Measurements from ENCODE around the gene CD274. TPM values are rescaled to one million over a fixed set of nuclear protein-coding genes. Genes with fewer than 3 reads are reported as not detected.

Gene CD274
- total and polyA plus RNA-seq, 9 donors: 0.34 to 0.96 (median 0.74) TPM

GRCh38 chr9:5447337-5447736, 3.0 kb upstream of the CD274 start:
- 100% methylated on average over 1 of the region's 3 CpGs for WGBS (ENCODE audit: insufficient coverage)
- Histone ChIP-seq H3K27me3 (ENCODE audit: control insufficient read depth, insufficient read depth, low read length) (no peaks in the 10 kb centered on the region), H3K4me3 (ENCODE audit: low read length) (no peak overlapping the region), H3K36me3 (ENCODE audit: control insufficient read depth, insufficient read depth, low read length) (no peaks in the 10 kb centered on the region), H3K9me3 (replicated peaks; ENCODE audit: control insufficient read depth, low read depth, low read length) (no peaks in the 10 kb centered on the region), H3K4me1 (ENCODE audit: control insufficient read depth, insufficient read depth, low read length) (peaks cover 6% of the 10 kb centered on the region), H3K27ac (ENCODE audit: low read length) (no peak overlapping the region)
- no peak for DNase-seq

- Histone ChIP-seq H3K9me3 (replicated peaks; ENCODE audit: control insufficient read depth, low read depth, low read length) (no peaks in the 10 kb centered on the region), H3K4me1 (ENCODE audit: control insufficient read depth, insufficient read depth, low read length) (peaks cover 6% of the 10 kb centered on the region), H3K4me3 (ENCODE audit: low read length) (no peak overlapping the region), H3K27me3 (ENCODE audit: control insufficient read depth, insufficient read depth, low read length) (no peaks in the 10 kb centered on the region), H3K36me3 (ENCODE audit: control insufficient read depth, insufficient read depth, low read length) (no peaks in the 10 kb centered on the region), H3K27ac (ENCODE audit: low read length) (no peak overlapping the region)
- no peak for DNase-seq
- WGBS (ENCODE audit: insufficient coverage): no CpG with 5 or more reads among the region's 2 CpGs
These were observed 2.3 kb upstream of the CD274 start for GRCh38 chr9:5448016-5448415.

- H3K9me3 ChIP-seq (replicated peaks; ENCODE audit: control insufficient read depth, low read depth, low read length): no peaks in the 10 kb centered on the region
- peaks cover 6% of the 10 kb centered on the region for H3K4me1 ChIP-seq (ENCODE audit: control insufficient read depth, insufficient read depth, low read length)
- H3K4me3 ChIP-seq (ENCODE audit: low read length): no peak overlapping the region
- no peak overlapping the region for H3K27ac ChIP-seq (ENCODE audit: low read length)
- DNase-seq: no peak
- H3K27me3 ChIP-seq (ENCODE audit: control insufficient read depth, insufficient read depth, low read length): no peaks in the 10 kb centered on the region
- 83% methylated on average over 1 of the region's 5 CpGs for WGBS (ENCODE audit: insufficient coverage)
- no peaks in the 10 kb centered on the region for H3K36me3 ChIP-seq (ENCODE audit: control insufficient read depth, insufficient read depth, low read length)
These were observed 1.6 kb upstream of the CD274 start for GRCh38 chr9:5448461-5449435.

- H3K27me3 ChIP-seq (ENCODE audit: control insufficient read depth, insufficient read depth, low read length): no peaks in the 10 kb centered on the region
- peak overlapping the region; percentile 63 for H3K4me3 ChIP-seq (ENCODE audit: low read length)
- peak; percentile 52 for DNase-seq
- peaks cover 6% of the 10 kb centered on the region for H3K4me1 ChIP-seq (ENCODE audit: control insufficient read depth, insufficient read depth, low read length)
- no peaks in the 10 kb centered on the region for H3K9me3 ChIP-seq (replicated peaks; ENCODE audit: control insufficient read depth, low read depth, low read length)
- peak overlapping the region; percentile 83 for H3K27ac ChIP-seq (ENCODE audit: low read length)
- H3K36me3 ChIP-seq (ENCODE audit: control insufficient read depth, insufficient read depth, low read length): no peaks in the 10 kb centered on the region
- WGBS (ENCODE audit: insufficient coverage): no CpG with 5 or more reads among the region's 15 CpGs
These were observed 602 bp upstream of the CD274 start for GRCh38 chr9:5449521-5450358.

GRCh38 chr9:5452286-5452609, 1.9 kb downstream of the CD274 start:
- no peaks in the 10 kb centered on the region for H3K27me3 ChIP-seq (ENCODE audit: control insufficient read depth, insufficient read depth, low read length)
- H3K27ac ChIP-seq (ENCODE audit: low read length): no peak overlapping the region
- no peaks in the 10 kb centered on the region for H3K9me3 ChIP-seq (replicated peaks; ENCODE audit: control insufficient read depth, low read depth, low read length)
- no peak for DNase-seq
- no peak overlapping the region for H3K4me3 ChIP-seq (ENCODE audit: low read length)
- no CpG with 5 or more reads among the region's 1 CpG for WGBS (ENCODE audit: insufficient coverage)
- no peaks in the 10 kb centered on the region for H3K36me3 ChIP-seq (ENCODE audit: control insufficient read depth, insufficient read depth, low read length)
- H3K4me1 ChIP-seq (ENCODE audit: control insufficient read depth, insufficient read depth, low read length): peaks cover 6% of the 10 kb centered on the region

- no peaks in the 10 kb centered on the region for H3K9me3 ChIP-seq (replicated peaks; ENCODE audit: control insufficient read depth, low read depth, low read length)
- H3K27ac ChIP-seq (ENCODE audit: low read length): no peak overlapping the region
- no peaks in the 10 kb centered on the region for H3K27me3 ChIP-seq (ENCODE audit: control insufficient read depth, insufficient read depth, low read length)
- WGBS (ENCODE audit: insufficient coverage): no CpG with 5 or more reads among the region's 2 CpGs
- peaks cover 6% of the 10 kb centered on the region for H3K4me1 ChIP-seq (ENCODE audit: control insufficient read depth, insufficient read depth, low read length)
- no peak for DNase-seq
- no peak overlapping the region for H3K4me3 ChIP-seq (ENCODE audit: low read length)
- H3K36me3 ChIP-seq (ENCODE audit: control insufficient read depth, insufficient read depth, low read length): no peaks in the 10 kb centered on the region
These were observed 2.7 kb downstream of the CD274 start for GRCh38 chr9:5453004-5453403.

- no peak overlapping the region for H3K27ac ChIP-seq (ENCODE audit: low read length)
These were observed 3.3 kb downstream of the CD274 start for GRCh38 chr9:5453673-5454072.

GRCh38 chr9:5455181-5455580, 4.8 kb downstream of the CD274 start:
- peaks cover 4% of the 10 kb centered on the region for H3K4me1 ChIP-seq (ENCODE audit: control insufficient read depth, insufficient read depth, low read length)
- no peak overlapping the region for H3K27ac ChIP-seq (ENCODE audit: low read length)

More at GRCh38 chr9:5453673-5454072, 3.3 kb downstream of the CD274 start:
- Histone ChIP-seq H3K4me1 (ENCODE audit: control insufficient read depth, insufficient read depth, low read length) (peaks cover 6% of the 10 kb centered on the region), H3K27me3 (ENCODE audit: control insufficient read depth, insufficient read depth, low read length) (no peaks in the 10 kb centered on the region), H3K9me3 (replicated peaks; ENCODE audit: control insufficient read depth, low read depth, low read length) (no peaks in the 10 kb centered on the region), H3K4me3 (ENCODE audit: low read length) (no peak overlapping the region), H3K36me3 (ENCODE audit: control insufficient read depth, insufficient read depth, low read length) (no peaks in the 10 kb centered on the region)
- WGBS (ENCODE audit: insufficient coverage): no CpG with 5 or more reads among the region's 2 CpGs
- no peak for DNase-seq

GRCh38 chr9:5459289-5459829, 9.0 kb downstream of the CD274 start:
- 67% methylated on average over 1 of the region's 4 CpGs for WGBS (ENCODE audit: insufficient coverage)
- Histone ChIP-seq H3K36me3 (ENCODE audit: control insufficient read depth, insufficient read depth, low read length) (no peaks in the 10 kb centered on the region), H3K9me3 (replicated peaks; ENCODE audit: control insufficient read depth, low read depth, low read length) (no peaks in the 10 kb centered on the region), H3K4me3 (ENCODE audit: low read length) (no peak overlapping the region), H3K27ac (ENCODE audit: low read length) (no peak overlapping the region), H3K4me1 (ENCODE audit: control insufficient read depth, insufficient read depth, low read length) (no peaks in the 10 kb centered on the region), H3K27me3 (ENCODE audit: control insufficient read depth, insufficient read depth, low read length) (no peaks in the 10 kb centered on the region)
- no peak for DNase-seq

More at GRCh38 chr9:5455181-5455580, 4.8 kb downstream of the CD274 start:
- Histone ChIP-seq H3K36me3 (ENCODE audit: control insufficient read depth, insufficient read depth, low read length) (no peaks in the 10 kb centered on the region), H3K27me3 (ENCODE audit: control insufficient read depth, insufficient read depth, low read length) (no peaks in the 10 kb centered on the region), H3K9me3 (replicated peaks; ENCODE audit: control insufficient read depth, low read depth, low read length) (no peaks in the 10 kb centered on the region), H3K4me3 (ENCODE audit: low read length) (no peak overlapping the region)
- no CpG with 5 or more reads among the region's 2 CpGs for WGBS (ENCODE audit: insufficient coverage)
- DNase-seq: no peak

GRCh38 chr9:5460157-5460556, 9.8 kb downstream of the CD274 start:
- no CpG with 5 or more reads among the region's 1 CpG for WGBS (ENCODE audit: insufficient coverage)
- no peak overlapping the region for H3K4me3 ChIP-seq (ENCODE audit: low read length)
- no peak for DNase-seq
- no peaks in the 10 kb centered on the region for H3K36me3 ChIP-seq (ENCODE audit: control insufficient read depth, insufficient read depth, low read length)
- H3K4me1 ChIP-seq (ENCODE audit: control insufficient read depth, insufficient read depth, low read length): no peaks in the 10 kb centered on the region
- H3K9me3 ChIP-seq (replicated peaks; ENCODE audit: control insufficient read depth, low read depth, low read length): no peaks in the 10 kb centered on the region
- H3K27me3 ChIP-seq (ENCODE audit: control insufficient read depth, insufficient read depth, low read length): no peaks in the 10 kb centered on the region
- no peak overlapping the region for H3K27ac ChIP-seq (ENCODE audit: low read length)

All from muscle of leg (tissue), 11 donors.